GM18868 (cell line): ENCODE data around the gene TP53INP2.
"Not testable (repeated sequence)": the region's sequence is repeated elsewhere in the genome, so short reads cannot be mapped to it uniquely, and the experiment has no call there.

Source experiments
- ATAC-seq: cut with Tn5 transposase; IDR thresholded peaks from one replicate; pipeline ENCODE4 v1.9.1; 2021; ENCODE audit warnings: mild to moderate bottlenecking, moderate library complexity; ENCODE audit not compliant: unreplicated experiment

The TP53INP2 gene, protein sequence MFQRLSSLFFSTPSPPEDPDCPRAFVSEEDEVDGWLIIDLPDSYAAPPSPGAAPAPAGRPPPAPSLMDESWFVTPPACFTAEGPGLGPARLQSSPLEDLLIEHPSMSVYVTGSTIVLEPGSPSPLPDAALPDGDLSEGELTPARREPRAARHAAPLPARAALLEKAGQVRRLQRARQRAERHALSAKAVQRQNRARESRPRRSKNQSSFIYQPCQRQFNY

DNA sequence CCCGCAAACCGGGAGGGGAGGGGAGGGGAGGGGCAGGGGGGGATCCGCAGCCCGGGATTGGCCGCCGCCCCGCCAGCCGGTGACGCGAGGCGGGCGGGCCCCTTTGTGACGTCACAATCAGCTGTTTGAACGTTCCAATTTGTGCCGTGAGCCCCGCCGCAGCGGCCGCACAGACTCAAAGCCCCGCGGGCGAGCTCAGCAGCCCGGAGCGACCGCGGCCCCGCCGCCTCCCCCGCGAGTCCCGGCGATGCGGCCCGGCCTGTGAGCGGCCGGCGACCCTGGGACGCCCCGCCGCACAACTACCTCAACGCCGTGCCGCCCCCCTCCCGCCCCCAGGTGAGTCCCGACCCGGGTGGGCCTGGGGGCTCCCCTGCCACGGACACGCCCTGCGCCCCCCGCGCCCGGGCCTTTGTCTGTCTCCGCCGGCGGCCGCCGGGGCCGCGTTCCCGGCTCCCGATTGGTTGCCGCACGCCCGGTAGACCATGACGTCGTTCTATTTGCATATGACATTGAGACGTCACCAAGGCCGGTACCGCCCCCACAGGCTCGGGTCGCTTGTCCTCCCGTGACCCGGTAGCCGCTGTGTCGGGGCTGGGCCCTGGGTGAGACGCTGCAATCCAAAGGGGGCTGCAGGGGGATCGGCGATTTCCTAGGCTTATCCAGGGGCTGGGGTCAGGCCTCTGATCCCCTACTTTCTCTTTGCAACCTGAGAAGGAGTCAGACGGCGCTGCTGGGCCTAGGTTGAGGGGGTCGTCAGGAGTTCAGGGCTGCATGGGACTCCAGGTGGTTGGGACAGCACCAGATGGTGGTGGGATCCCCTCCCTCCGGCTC, at the start of gene TP53INP2:
TSS of gene TP53INP2 (plus strand) at position 168 of the 831 bp plus-strand sequence. CDS start 4,396 bp downstream, outside the sequence.
- ATAC-seq: peak; percentile 49

DNA sequence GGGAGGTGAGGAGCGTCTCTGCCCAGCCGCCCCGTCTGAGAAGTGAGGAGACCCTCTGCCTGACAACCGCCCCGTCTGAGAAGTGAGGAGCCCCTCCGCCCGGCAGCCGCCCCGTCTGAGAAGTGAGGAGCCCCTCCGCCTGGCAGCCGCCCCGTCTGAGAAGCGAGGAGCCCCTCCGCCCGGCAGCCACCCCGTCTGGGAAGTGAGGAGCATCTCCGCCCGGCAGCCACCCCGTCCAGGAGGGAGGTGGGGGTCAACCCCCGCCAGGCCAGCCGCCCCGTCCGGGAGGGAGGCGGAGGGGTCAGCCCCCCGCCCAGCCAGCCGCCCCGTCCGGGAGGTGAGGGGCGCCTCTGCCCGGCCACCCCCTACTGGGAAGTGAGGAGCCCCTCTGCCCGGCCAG, 45.5 kb upstream of the TP53INP2 start:
- not testable (repeated sequence) for ATAC-seq

DNA sequence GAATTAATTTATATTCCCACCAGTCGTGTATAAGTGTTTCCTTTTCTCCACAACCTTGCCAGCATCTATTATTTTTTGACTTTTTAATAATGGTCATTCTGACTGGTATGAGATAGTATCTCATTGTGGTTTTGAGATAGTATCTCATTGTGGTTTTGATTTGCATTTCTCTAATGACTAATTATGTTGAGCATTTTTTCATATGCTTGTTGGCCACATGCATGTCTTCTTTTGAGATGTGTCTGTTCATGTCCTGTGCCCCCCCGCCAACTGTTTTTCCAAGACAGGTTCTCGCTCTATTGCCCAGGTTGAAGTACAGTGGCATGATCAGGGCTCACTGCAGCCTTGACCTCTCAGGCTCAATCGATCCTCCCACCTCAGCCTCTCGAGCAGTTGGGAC, 42.3 kb upstream of the TP53INP2 start:
- ATAC-seq: not testable (repeated sequence)

DNA sequence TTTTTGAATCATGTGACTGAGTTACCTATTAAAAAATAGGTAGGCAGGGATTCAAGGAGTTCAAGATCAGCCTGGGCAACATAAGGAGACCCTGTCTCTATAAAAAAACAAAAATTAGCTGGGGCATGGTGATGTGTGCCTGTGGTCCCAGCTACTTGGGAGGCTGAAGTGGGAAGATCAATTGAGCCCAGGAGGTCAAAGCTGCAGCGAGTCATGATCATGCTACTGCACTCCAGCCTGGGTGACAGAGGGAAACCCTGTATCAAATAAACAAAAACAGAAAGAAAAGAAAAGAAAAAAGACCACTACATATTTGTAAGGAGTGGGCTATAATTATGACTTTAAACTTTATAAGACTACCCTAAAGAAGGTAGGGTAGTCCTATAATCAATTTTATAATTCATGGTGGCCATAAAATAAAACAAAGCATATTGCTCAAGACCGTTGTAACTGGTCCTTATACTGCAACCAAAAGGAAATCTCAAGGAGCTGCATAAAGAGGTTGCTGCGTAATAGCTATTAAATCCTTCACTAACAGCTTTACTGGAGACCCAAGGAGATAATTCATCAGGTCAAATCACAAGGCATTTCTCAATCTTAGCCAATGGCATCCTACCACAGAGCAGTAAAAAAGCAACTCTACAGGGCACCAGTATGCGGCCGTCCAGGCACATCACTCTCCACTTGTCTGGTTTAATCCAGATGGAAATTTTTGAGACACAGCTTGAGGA, 40.8 kb upstream of the TP53INP2 start:
- ATAC-seq: no peak

DNA sequence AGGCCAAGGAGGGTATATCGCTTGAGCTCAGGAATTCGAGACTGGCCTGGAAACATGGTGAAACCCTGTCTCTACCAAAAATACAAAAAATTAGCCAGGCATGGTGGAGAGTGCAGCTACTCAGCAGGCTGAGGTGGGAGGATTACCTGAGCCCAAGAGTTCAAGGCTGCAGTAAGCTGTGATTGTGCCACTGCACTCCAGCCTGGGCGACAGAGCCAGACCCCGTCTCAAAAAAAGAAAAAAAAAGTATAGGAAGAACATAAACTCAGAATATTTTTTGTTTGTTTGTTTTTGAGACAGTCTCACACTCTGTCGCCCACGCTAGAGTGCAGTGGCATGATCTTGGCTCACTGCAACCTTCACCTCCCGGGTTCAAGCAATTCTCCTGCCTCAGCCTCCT, 39.4 kb upstream of the TP53INP2 start:
- ATAC-seq: not testable (repeated sequence)

DNA sequence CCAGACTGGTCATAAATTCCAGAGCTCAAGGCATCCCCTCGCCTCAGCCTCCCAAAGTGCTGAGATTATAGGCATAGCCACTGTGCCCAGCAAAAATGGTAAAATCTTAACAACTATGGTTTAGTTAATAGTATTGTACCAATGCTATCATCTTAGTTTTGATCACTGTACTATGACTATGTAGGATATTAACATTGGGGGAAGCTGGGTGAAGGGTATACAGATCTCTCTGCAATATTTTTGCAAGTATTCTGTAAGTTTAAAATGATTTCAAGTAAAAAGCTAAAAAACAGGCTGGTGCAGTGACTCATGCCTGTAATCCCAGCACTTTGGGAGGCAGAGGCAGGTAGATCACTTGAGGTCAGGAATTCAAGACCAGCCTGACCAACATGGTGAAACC, 35.0 kb upstream of the TP53INP2 start:
- ATAC-seq: no peak

DNA sequence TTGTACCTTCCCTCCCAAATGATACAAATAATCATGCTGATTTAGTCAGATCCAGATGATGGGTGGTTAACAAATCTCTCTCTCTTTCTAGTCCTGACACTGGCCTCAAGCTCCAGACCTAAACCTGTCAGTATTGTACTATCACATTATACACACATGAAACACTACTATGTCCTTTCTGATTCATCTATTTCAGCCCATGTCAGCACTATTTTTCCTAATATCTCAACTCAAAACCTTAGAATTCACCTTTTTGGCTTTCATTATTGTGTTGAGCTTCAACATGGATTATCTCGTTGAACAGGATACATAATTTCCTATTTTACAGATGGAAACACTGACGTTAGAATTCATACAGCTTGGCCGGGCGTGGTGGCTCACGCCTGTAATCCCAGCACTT, 30.7 kb upstream of the TP53INP2 start:
- ATAC-seq: no peak

DNA sequence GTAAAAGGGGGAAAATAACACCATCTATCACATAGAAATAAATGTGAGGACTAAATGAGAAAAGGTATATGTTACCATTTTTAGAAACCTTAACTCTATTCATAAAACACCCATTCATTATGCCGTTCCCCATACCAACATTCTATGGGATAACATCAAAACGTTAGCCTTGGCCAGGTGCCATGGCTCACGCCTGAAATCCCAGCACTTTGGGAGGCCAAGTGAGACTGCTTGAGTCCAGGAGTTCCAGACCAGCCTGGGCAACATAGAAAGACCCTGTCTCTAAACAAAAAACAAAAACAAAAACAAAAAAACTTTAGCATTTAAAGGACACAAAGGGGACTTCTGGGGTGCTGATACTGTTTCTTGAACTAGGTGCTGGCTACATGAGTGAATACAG, 28.6 kb upstream of the TP53INP2 start:
- ATAC-seq: no peak

DNA sequence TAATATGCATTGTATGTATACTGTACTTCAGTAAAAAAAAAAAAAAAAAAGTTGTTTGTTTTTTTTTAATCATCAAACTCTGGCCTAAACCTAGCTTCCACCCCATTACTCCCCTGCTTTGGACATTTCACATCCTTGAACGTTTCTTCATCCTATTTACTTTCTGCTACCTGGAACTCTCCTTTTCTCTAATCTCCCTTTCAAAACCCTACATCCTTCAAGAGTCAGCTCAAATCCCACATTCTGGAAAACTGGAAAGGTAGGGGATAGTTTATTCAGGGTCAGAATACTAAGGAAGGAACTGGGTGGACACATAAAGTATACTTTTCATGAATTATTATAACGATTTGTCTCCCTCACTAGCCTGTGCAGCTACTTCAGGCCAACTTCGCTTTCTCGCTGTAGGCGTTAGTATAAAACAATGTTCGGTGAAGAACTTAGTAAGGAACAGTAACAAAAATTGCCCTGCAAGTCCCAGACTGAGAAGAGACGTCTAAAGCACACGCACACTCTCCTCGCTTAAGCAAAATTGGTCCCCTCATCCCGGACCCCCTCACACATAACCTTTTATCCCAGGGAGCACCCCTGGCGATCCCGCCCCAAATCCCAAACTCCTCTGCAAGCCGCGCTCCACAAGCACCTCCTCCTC, 28.0 kb upstream of the TP53INP2 start:
- ATAC-seq: no peak

DNA sequence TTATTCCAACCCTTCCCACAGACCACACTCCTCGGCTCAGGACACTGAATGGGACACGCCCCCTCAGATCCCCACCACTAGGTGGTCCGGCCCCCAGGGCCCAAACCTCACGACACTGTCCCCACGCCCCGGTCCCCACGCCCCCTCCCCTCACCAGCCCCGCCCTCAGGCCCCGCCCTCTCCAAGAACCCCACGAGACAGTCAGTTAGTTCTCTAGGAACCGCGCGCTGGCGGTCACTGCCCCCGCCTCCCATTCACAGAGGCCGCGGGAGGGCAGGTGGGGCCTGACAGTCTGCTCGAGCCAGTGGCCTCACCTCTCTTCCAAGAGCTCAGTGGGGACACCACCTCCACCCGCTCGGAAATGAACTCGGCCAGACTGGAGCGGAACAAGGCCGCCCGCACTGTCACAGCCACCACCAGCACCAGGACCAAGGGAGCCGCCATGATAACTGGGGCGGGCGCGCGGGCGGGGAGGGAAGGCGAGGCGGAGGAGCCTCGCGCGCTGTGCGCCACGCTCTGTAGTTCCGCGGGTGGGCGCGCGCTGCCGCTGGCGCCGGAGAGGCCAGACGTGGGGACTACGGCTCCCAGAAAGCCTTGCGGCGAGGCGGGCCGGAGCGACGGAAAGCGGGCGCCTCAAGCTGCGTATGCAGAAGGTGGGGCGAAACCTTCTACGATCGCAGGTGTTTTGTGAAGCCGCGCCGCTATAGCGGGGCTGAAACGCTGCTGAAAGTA, 27.3 kb upstream of the TP53INP2 start, which contains the start of gene PIGU:
TSS of gene PIGU (minus strand) at position 451 of the 732 bp plus-strand sequence. CDS start at position 444, 7 bp downstream.
- peak; percentile 97 for ATAC-seq

DNA sequence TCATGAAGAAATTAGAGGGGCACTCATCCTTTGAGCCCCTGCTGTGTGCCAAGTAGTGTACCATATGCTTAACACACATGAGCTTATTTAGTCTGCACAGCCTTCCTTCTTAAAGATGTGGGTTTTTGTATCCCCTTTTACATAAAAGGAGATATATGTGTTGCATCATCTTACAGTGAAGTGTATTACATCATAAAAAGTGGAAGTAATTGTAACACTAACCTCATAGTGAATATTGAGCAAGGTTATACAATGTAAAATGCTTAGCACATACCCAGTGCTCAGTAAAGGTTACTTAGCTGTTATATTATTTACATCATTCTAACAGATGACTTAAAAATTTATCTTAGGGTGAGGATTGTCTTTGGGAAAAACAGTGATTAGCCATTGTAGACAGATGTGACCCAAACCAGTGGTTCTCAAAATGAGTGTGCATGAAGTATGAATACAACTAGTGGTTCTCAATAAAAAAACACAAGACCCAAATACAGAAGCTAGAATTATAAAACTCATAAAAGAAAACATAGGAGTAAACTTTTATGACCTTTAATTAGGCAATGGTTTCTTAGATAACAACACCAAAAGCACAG, 23.5 kb upstream of the TP53INP2 start:
- ATAC-seq: no peak

DNA sequence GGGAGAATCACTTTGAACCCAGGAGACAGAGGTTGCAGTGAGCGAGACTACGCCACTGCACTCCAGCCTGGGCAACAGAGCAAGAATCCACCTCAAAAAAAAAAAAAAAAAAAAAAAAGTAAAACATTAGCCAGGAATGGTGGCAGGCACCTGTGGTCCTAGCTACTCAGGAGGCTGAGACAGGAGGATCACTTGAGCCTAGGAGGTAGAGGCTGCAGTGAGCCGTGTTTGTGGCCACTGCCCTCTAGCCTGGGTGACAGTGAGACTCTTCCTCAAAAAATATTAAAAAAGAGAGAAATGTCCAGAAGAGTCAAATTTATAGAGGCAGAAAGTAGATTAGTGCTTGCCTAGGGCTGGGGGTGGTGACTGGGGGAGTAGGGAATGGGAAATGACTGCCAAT, 20.5 kb upstream of the TP53INP2 start:
- ATAC-seq: no peak

DNA sequence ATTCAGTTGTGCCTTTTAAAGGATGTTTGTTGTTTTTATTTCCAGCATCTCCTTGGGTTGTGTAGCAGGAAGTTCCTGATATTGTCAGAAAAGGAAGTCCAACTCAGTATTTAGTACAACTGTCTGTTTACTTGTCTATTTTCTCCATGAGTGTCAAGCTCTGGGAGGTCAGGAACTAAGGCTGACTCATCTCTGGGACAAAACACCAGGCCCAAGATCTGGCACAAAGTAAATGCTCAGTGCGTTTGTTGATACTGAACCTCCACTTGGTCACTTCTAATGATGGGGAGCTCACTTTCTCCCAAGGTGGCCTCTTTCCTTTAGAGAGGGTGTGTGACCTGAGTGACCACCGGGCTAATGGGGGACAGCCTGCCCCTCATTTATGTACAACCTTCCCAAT, 14.7 kb upstream of the TP53INP2 start:
- no peak for ATAC-seq

DNA sequence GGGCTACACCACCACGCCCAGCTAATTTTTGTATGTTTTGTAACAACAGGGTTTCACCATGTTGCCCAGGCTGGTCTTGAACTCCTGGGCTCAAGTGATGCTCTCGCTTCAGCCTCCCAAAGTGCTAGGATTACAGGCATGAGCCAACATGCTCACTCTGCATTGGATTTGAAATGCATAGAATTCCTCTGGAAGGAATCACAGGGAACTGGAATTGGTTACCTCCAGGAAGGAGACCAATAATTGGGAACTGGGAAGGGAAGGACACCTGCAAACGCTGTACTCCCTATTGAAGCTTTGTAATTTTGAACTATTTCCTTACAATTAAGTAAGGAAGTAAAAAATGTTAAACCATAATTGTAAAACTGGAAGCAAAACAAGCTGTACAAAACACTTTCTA, 12.3 kb upstream of the TP53INP2 start:
- ATAC-seq: no peak

DNA sequence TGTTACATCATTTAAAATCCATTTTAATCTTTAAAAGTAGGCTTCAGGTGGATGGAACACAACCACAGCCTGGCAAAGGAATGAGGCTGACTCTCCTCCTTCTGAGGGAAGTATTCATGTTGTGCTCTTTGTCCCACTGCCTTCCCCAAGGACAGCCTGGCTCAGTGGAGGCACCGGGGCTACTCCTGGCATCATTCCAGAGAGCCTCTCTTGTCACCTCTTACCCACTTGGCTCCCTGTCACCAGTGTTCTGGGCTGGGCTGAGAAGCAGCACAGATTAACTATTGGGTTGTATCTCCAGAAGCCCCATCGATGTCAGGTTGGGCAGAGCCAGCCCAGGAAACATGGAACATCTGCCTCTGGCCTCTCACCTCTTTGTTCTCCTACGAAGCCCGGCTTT, 10.7 kb upstream of the TP53INP2 start:
- no peak for ATAC-seq

DNA sequence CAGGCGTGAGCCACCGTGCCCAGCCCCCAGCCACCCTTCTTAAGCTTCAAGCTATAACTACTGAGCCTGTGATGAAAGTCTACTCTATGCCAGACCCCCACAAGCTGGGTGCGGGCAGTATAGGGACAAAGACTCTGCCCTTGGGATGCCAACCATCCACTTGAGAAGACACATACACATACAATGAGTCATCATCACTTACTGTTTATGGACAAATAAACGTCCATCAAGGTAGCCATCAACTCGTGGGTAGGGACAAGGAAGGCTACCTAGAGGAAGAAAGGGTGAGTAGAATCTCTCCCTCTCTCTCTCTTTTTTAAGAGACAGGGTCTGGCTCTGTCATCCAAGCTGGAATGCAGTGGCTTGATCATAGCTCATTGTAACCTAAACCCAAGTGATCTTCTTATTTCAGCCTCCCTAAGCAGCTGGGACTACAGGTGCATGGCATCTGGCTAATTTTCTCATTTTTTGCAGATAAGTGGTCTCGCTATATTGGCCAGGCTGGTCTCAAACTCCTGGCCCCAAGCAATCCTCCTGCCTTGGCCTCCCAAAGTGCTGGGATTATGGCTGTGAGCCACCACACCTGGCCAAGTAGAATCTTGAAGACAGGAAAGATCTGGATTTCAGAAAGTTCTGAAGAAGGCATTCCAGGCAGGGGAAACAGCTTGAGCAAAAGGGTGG, 2.6 kb upstream of the TP53INP2 start:
- ATAC-seq: no peak

DNA sequence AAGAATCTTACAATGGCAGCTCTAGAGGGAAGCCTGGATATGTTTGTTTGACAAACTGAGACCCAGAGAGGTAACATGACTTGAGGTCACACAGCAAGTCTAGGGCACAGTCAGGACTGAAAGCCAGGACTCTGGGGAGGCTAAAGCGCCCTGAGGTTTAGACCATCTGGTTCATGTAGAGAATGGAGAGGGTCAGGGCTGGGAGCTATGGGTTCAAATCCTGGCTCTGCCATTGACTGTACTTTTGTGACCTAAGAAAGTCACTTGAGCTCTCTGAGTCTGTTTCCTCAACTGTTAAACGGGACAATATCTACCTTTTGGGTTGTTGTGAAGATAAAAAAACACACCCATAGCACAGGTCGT, 1.1 kb upstream of the TP53INP2 start:
- no peak for ATAC-seq

DNA sequence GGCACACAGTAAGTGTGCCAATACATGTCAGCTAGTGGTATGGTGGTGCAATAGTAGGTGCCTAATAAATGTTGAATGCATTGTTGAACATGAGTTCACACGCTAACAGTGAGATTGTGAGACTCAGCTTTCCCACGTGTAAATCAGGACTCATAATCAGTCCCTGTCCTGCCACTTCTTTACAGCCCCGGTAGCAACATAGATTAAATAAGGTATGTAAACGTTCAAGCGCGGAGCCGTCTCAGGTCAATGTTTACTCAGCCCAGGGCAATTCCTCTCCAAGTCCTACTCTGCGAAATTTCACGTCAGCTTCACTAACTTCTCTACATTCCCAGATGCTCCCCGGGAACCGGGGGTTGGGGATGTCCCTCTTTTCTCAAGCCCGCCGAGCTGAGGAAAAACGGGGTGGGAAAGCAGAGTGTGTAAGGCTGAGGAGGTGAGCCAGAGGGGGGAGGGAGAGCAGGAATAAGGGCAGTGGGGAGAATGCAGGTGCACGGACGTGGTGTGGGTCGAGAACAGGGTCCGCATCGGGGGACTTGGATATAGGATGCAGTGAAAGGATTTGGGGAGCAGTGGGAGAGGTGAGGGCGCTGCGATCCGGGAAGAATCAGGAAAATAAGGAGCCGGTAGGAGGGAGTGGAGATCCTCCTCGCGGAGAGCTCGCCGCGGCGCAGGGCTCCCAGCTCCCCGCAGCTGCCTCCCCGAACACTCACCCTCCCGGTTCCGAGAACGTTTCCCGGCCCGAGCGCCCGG, 544 bp upstream of the TP53INP2 start:
- ATAC-seq: no peak

DNA sequence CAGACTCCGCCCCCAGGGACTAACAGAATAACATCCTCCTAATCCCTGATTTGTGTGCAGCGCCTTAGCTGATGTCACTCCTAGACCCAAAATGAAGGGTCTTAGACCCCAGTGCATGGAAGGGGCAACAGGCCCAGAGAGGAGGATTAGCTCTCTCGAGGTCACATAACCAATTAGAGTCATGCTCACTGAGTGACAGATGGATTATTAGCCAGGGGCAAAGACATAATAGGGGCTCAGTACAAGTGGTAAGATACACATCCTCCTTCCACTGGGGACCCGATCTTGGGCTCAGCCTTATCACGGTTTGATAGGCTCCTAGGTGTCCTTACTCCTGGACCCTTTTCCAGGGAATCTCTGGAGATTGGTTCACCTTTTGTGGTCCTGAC, 858 bp downstream of the TP53INP2 start:
- no peak for ATAC-seq
